ENCODE measurements around the gene EXD1. TPM values are rescaled to one million over a fixed set of nuclear protein-coding genes. Genes with fewer than 3 reads are reported as not detected.
"Not testable (repeated sequence)": the region's sequence is repeated elsewhere in the genome, so short reads cannot be mapped to it uniquely, and the experiment has no call there.

Gene EXD1
- total RNA-seq, 2 experiments from 2014 or later = not detected

DNA sequence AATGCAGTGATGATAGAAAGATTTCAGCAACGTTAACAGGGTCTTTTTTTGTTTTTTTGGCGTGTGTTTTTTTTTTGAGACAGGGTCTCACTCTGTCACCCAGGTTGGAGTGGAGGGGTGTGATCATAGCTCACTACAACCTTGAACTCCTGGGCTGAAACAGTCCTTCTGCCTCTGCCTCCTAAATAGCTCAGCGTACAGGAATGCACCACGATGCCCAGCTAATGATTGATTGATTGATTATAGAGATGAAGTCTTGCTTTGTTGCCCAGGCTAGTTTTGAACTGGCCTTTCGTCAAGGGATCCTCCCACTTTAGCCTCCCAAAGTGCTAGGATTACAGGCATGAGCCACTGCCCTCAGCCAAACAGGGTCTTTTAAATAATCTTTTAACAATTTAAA, 7.5 kb upstream of the EXD1 start:
- BruUV-seq (replicated peaks) = no TSS peak
- Histone ChIP-seq H3K27ac (ENCODE audit: low read depth, low read length, poor library complexity, severe bottlenecking) (no peak overlapping the region), H3K4me2 (ENCODE audit: low read length) (no peak overlapping the region), H3K4me3 (ENCODE audit: low read depth, low read length, poor library complexity, severe bottlenecking) (no peak overlapping the region), H3K4me1 (ENCODE audit: insufficient read depth, low read length, poor library complexity, severe bottlenecking) (no peaks in the 10 kb centered on the region), H3K36me3 (ENCODE audit: insufficient read depth, low read length) (peaks cover 3% of the 10 kb centered on the region; the same call in 1 of the 2 replicates), H3K9me3 (ENCODE audit: low read length) (no peaks in the 10 kb centered on the region), H4K20me1 (ENCODE audit: insufficient read depth, low read length) (no peaks in the 10 kb centered on the region), H3K79me2 (ENCODE audit: insufficient read depth, low read depth, low read length) (no peaks in the 10 kb centered on the region), H2AFZ (ENCODE audit: low read length) (no peak overlapping the region), H3K9me2 (ENCODE audit: insufficient read depth, low read length) (no peaks in the 10 kb centered on the region)
- DNase-seq (ENCODE audit: low spot score) = no peak
- no peak for TF ChIP-seq EZH2phosphoT487 (IDR thresholded peaks at IDR 0.05; ENCODE audit: borderline replicate concordance, low read depth, low read length)
- TF ChIP-seq, protein P1, sequence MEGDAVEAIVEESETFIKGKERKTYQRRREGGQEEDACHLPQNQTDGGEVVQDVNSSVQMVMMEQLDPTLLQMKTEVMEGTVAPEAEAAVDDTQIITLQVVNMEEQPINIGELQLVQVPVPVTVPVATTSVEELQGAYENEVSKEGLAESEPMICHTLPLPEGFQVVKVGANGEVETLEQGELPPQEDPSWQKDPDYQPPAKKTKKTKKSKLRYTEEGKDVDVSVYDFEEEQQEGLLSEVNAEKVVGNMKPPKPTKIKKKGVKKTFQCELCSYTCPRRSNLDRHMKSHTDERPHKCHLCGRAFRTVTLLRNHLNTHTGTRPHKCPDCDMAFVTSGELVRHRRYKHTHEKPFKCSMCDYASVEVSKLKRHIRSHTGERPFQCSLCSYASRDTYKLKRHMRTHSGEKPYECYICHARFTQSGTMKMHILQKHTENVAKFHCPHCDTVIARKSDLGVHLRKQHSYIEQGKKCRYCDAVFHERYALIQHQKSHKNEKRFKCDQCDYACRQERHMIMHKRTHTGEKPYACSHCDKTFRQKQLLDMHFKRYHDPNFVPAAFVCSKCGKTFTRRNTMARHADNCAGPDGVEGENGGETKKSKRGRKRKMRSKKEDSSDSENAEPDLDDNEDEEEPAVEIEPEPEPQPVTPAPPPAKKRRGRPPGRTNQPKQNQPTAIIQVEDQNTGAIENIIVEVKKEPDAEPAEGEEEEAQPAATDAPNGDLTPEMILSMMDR (conservative IDR thresholded peaks at IDR 0.05; ENCODE audit: low read length) = no peak
- CTCF ChIA-PET (ENCODE audit: unreplicated experiment) = no interaction called here
- intact Hi-C loops (cut with micrococcal nuclease; ENCODE audit: unreplicated experiment) = no loop called here
- POLR2A ChIA-PET = interaction anchor here (0.6 to 0.7 kb wide), 2 partner anchors 23 to 508 kb away, joined by 4 read pairs; no protein-coding TSS in a partner anchor

DNA sequence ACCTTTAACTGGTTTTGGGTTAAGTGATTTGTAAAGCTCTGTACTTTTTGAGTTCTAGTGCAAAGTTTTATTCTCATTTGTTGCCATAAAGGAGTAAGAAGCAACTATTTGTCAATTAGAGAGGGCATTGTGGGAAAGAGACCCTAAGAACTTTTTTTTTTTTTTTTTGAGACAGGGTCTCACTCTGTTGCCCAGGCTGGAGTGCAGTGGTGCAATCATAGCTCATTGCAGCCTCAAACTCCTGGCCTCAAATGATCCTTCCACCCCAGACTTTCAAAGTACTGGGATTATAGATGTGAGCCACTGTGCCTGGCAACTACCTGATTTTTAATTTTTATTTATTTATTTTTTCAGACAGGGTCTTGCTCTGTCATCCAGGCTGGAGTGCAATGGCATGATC, 5.4 kb upstream of the EXD1 start:
- no peaks in the 10 kb centered on the region for H3K9me2 ChIP-seq (ENCODE audit: insufficient read depth, low read length)
- CTCF ChIA-PET (ENCODE audit: unreplicated experiment) = no interaction called here
- DNase-seq (ENCODE audit: low spot score) = no peak
- intact Hi-C loops (cut with micrococcal nuclease; ENCODE audit: unreplicated experiment) = no loop called here
- H3K4me3 ChIP-seq (ENCODE audit: low read depth, low read length, poor library complexity, severe bottlenecking) = no peak overlapping the region
- POLR2A ChIA-PET = interaction anchor here (0.6 to 0.7 kb wide), 2 partner anchors 95 to 1093 kb away, joined by 3 read pairs; no protein-coding TSS in a partner anchor
- no peaks in the 10 kb centered on the region for H3K36me3 ChIP-seq (ENCODE audit: insufficient read depth, low read length)
- peaks cover 12% of the 10 kb centered on the region; the same call in 1 of the 2 replicates for H3K79me2 ChIP-seq (ENCODE audit: insufficient read depth, low read depth, low read length)
- TF ChIP-seq, protein P1 (conservative IDR thresholded peaks at IDR 0.05; ENCODE audit: low read length) = no peak
- TF ChIP-seq EZH2phosphoT487 (IDR thresholded peaks at IDR 0.05; ENCODE audit: borderline replicate concordance, low read depth, low read length) = no peak
- no peaks in the 10 kb centered on the region for H4K20me1 ChIP-seq (ENCODE audit: insufficient read depth, low read length)
- no peak overlapping the region for H2AFZ ChIP-seq (ENCODE audit: low read length)
- H3K4me2 ChIP-seq (ENCODE audit: low read length) = no peak overlapping the region
- peaks cover 10% of the 10 kb centered on the region for H3K4me1 ChIP-seq (ENCODE audit: insufficient read depth, low read length, poor library complexity, severe bottlenecking)
- H3K27ac ChIP-seq (ENCODE audit: low read depth, low read length, poor library complexity, severe bottlenecking) = no peak overlapping the region
- BruUV-seq (replicated peaks) = no TSS peak
- H3K9me3 ChIP-seq (ENCODE audit: low read length) = no peaks in the 10 kb centered on the region

DNA sequence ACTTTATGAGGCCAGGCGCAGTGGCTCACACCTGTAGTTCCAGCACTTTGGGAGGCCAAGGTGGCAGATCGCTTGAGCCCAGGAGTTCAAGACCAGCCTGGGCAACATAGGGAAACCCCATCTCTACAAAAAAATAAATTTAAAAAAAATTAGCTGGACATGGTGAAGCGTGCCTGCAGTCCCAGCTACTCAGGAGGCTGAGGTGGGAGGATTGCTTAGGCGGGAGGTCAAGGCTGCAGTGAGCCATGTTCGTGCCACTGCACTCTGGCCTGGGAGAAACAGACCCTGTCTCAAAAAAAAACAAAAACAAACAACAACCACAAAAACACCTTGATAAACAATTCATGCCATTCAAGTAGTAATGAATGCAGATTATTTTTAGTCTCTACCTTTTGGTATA, 4.7 kb upstream of the EXD1 start:
- H4K20me1 ChIP-seq (ENCODE audit: insufficient read depth, low read length); H3K27ac ChIP-seq (ENCODE audit: low read depth, low read length, poor library complexity, severe bottlenecking); H3K9me2 ChIP-seq (ENCODE audit: insufficient read depth, low read length); H3K9me3 ChIP-seq (ENCODE audit: low read length); DNase-seq (ENCODE audit: low spot score); CTCF ChIA-PET (ENCODE audit: unreplicated experiment); H2AFZ ChIP-seq (ENCODE audit: low read length); BruUV-seq (replicated peaks); H3K4me2 ChIP-seq (ENCODE audit: low read length); H3K36me3 ChIP-seq (ENCODE audit: insufficient read depth, low read length); H3K4me3 ChIP-seq (ENCODE audit: low read depth, low read length, poor library complexity, severe bottlenecking); intact Hi-C loops (cut with micrococcal nuclease; ENCODE audit: unreplicated experiment): not testable (repeated sequence)
- Histone ChIP-seq H3K4me1 (ENCODE audit: insufficient read depth, low read length, poor library complexity, severe bottlenecking) (peaks cover 16% of the 10 kb centered on the region), H3K79me2 (ENCODE audit: insufficient read depth, low read depth, low read length) (peaks cover 12% of the 10 kb centered on the region; the same call in 1 of the 2 replicates)
- POLR2A ChIA-PET = interaction anchor here (0.6 kb wide), 1 partner anchor 10 kb away, joined by 3 read pairs; no protein-coding TSS in a partner anchor

Measured in OCI-LY7 (cell line).